HG03097 (cell line): ENCODE results near the gene RAB11FIP5.

ENCODE experiments used
- ATAC-seq: cut with Tn5 transposase; IDR thresholded peaks from one replicate; pipeline ENCODE4 v1.9.1; 2021; ENCODE audit not compliant: unreplicated experiment, low FRiP score

Gene RAB11FIP5

GRCh38 chr2:73035899-73036711, 76.6 kb downstream of the RAB11FIP5 start:
- no peak for ATAC-seq

GRCh38 chr2:73034661-73035375, 77.9 kb downstream of the RAB11FIP5 start:
- no peak for ATAC-seq

DNA sequence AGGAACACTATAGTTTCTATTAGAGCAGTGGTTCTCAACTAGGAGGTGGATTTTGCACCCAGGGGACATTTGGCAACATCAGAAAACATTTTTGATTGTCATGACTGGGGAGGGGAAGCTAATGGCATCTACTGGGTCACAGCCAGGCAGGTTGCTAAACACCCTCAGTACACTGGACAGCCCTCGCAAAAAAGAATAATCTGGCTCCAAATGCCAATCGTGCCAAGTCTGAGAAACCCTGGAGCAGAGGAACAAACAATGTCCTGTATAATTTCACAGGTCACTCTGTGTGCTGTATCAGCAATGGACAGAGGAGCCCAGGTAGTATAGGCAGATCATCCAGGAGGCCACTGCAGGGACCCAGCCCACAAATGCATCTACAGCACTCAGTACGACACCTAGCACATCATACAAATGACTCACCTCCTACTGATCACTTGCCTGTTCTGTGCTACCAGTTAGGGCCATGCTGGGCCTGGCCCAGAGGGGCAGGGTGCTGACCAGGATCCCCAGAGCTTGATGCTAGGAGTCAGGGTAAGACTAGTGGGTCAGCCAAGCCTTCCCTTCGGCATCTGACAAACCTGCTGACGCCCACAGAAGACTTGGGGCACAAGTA, 78.9 kb downstream of the RAB11FIP5 start:
- no peak for ATAC-seq

DNA sequence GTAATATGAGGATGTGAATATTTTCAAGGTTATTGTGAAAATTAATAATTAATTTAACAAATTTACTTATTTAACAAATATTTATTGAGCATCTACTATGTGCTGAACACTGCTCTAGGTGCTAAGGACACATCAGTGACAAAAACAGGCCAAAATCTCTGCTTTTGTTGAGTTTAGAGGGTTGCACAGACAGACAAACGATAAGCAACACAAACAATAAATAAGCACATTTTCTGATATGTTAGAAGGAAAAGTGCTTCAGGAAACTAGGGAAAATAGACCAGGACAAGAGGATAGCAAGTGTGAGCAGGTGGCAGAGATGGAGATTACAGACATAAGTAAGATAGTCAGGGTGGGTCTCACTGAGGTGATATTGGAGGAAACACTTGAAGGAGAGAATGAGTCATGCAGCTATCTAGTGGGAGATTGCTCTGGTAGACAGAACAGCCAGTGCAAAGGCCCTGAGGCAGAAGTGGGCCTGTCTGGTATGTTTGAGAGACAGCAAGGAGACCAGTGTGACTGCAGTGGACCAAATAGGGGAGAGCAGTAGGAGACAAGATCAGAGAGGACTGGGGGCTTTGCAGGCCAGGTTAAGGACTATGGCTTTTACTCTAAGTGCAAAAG, 79.5 kb downstream of the RAB11FIP5 start:
- ATAC-seq = no peak

- ATAC-seq = no peak
Measured at GRCh38 chr2:73032702-73033097, 80.0 kb downstream of the RAB11FIP5 start.

GRCh38 chr2:73031725-73032701, 80.7 kb downstream of the RAB11FIP5 start:
- no peak for ATAC-seq

DNA sequence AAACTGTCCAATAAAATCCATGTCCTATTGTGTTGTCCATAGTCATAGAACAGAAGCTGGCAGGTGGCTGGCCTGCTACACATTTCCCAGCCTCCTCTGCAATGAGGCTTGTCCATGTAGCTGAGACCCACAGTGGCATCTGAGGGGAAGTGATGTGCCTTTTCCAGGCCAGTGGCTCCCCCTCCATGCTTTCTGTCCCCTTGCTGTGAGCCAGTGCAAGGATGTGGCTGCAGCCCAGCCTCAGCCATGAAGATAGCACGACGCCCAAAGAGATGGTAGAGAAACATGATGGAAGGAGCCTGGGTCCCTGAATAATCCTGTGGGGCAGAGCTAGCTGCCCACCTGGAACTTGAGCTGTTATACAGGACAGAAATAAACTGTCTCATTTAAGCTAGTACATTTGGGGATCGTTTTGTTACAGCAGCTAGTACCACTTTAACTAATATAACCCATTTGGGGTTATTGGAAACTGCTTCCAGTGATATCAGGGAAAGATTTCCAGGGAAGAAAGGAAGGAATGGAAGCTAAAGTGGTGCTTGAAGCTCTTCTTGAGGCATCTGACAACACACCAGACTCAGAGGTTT, 81.6 kb downstream of the RAB11FIP5 start:
- ATAC-seq = no peak

DNA sequence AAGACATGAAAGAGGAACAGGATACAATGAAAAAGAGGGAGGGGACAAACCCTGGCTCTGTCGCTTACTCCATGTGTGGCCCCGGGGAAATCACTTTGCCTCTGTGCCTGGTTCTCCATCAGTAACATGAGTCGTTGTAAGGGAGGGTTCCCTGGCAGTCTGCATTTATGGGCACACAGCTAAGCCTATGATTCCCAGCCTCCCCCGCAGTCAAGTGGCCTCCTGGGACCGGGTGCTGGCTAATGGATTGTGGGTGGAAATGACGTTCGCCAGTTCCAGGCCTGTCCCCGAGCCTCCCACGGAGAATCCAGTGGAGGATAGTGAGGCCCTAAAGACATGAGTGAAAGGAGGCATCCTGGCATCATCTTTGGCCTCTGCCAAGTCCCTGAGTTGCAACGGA, 83.9 kb downstream of the RAB11FIP5 start:
- ATAC-seq = no peak

DNA sequence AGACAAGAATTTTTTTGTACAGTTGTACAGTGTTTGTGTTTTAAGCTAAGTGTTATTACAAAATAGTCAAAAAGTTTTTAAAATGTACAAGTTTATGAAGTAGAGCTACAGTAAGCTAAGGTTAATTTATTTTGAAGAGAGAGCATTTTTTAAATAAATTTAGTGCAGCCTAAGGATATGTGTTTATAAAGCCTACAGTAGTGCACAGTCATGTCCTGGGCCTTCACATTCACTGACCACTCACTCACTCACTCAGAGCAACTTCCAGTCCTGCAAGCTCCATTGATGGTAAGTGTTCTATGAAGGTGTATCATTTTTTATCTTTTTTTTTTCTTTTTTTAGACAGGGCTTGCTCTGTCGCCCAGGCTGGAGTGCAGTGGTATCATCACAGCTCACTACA, 85.4 kb downstream of the RAB11FIP5 start:
- ATAC-seq = no peak

GRCh38 chr2:73023497-73023896, 89.3 kb downstream of the RAB11FIP5 start:
- no peak for ATAC-seq
